22Rv1 (cell line): Measurements from ENCODE around the gene KNDC1.

Source experiments
- ZFX ChIP-seq: fragments of 450-650 bp; IDR thresholded peaks from 2 replicates; pipeline ENCODE4 v1.6.1; 2017; ENCODE audit warnings: antibody characterized with exemption, borderline replicate concordance
- TF ChIP-seq, protein P1 (sequence below): fragments of 450-650 bp; IDR thresholded peaks from 2 replicates; pipeline ENCODE4 v1.5.1; 2017; ENCODE audit warnings: mild to moderate bottlenecking

DNA sequence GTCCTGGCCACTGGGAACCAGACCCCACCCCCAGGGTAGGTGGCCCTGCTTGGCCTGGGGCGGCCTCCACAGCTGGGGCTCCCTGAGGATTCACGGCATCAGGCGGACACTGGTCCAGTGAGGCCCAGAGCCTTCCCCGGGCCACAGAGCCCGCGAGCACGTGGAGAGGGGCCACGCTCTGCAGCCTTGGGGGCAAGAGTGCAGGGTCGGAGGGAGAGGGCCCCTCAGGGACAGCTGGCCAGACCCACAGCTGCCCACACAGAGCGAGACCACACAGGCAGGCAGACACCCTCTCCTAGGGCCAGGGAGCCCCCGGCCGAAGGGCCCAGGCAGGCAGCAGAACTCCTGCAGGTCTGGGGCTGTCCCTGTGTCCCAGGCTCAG lies 88.3 kb downstream of the KNDC1 start:
- TF ChIP-seq, protein P1, sequence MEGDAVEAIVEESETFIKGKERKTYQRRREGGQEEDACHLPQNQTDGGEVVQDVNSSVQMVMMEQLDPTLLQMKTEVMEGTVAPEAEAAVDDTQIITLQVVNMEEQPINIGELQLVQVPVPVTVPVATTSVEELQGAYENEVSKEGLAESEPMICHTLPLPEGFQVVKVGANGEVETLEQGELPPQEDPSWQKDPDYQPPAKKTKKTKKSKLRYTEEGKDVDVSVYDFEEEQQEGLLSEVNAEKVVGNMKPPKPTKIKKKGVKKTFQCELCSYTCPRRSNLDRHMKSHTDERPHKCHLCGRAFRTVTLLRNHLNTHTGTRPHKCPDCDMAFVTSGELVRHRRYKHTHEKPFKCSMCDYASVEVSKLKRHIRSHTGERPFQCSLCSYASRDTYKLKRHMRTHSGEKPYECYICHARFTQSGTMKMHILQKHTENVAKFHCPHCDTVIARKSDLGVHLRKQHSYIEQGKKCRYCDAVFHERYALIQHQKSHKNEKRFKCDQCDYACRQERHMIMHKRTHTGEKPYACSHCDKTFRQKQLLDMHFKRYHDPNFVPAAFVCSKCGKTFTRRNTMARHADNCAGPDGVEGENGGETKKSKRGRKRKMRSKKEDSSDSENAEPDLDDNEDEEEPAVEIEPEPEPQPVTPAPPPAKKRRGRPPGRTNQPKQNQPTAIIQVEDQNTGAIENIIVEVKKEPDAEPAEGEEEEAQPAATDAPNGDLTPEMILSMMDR, result no peak
- TF ChIP-seq ZFX, result no peak
